H4 (cell line): ENCODE results near the gene EXD3. TPM values are rescaled to one million over a fixed set of nuclear protein-coding genes. Genes with fewer than 3 reads are reported as not detected.

Experiments
- DNase-seq: peaks from one replicate; pipeline ENCODE4 v3.0.0-alpha.2; 2015; ENCODE audit warnings: low spot score
- total RNA-seq: library from RNA; depleted of rRNA; stranded (reverse); fragments of >200 nt; shearing (Covaris generic); gene quantifications from 2 replicates; pipeline ENCODE4 v1.2.3, GENCODE V29; 2014

EXD3 gene
- total RNA-seq, 1 experiment from 2014 or later, result 2.8 TPM

DNA sequence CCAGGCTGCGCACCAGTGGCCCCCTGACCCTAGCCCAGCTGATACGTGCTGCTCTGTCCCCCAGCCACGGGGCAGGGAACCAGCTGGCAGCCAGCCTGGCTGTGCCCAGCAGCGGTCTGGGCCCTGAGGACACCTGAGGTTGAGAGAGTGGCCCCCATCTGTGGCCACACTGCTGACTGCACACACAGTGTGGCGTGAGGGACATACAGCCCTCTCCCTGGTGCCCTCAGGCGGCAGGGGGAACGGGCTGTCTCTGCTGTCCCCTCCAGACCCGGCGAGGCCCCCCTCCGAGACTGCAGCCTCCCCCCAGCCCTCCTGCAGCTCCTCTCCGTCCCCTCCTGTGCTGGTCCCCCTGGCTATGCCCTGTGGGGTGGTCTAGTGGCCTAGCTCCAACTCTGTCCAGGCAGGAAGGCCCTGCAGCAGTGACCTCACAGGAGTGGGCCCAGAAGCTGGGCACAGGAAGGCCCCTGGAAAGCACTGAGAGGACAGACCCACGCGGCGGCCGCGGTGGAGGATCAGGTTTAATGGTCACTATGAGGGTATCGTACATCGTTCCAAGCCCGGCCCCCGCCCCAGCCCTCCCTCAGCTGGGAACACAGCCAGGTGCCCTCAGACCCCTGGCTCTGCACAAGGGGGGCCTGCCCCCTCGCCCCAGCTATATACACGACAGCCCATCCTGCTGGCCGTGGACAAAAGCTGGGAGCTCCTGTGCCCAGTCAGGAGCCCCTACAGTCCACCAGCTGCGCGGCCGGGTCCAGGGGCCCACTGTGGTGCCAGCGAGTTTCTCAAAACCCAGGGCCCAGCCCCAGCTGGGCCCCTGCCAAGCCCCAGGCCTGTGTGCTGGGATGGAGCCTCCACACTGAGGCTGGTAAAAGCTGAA, 25.0 kb upstream of the EXD3 start:
- no peak for DNase-seq

DNA sequence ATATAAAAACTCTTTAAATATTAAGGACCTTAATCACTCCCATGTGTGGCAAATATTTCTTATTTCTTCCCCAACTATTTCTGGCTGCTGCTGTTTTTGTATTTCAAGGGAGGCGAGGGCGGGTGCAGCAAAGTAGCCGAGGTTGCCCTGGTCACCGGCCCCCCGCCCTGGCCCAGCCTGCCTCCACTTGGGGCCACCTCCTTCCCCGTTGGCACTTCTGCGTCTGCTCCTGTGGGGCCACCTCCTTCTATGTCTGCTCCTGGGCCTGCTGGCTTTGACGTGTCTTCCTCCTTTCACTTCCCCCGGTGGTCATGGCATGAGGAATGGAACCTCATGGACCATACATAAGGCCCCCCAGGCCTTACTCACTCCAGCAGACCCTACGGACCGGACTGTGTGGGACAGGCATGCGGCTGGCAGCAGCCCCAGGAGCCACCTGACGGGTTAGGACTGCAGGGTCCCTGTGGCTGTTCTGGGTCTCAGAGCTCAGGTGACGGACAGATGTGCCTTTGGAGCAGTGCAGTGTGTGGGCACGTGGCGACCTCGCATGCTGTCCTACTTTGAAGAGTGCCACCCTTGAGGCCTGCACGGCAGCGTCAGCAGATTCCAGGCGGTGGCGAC, 24.0 kb upstream of the EXD3 start:
- DNase-seq, result no peak

DNA sequence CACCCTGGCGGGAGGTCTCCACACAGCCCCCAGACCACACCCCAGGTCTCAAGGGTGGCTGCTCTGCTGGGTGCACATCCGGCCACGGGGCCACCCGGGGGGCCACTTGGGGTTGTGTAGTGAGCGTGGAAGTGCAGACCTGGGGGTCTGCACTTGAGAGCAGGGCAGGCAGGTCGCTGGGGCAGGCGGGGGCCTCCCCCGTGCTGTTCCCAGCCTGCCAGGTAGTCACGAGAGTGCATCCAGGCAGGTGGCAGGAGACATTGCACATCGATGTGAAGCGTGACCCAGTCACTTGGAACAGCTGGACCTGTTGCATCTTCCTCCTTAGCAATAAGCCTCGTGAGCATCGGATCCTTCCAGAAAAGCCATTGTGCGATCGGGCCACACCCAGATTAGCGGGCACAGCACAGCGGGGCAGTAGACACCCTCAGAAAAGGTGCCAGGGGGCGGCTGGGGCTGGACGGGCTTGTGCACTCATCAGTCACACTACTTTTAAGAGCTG, 23.0 kb upstream of the EXD3 start:
- no peak for DNase-seq

DNA sequence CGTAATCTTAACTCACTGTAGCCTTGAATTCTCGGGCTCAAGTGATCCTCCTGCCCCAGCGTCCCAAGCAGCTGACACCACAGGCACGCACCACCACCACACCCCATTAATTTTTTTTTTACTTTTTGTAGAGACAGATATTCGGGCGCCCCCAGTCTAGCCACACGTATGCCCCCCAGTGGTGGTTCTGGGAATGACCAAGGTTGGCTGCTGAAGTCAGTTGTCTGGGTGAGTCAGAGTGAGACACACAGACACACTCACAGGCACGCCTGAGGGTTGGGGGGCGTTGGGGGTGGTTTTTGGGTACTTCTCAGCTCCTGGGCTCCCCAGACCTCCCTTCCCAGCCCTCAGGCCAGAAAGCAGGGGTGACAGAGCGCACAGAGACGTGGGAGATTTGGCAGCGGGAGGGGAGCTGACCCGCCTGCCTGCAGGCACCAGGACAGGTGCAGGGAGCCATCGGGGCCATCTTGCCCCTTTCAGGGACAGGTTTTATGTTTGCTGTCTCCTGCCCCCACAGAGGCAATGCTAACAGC, 22.4 kb upstream of the EXD3 start:
- peak; percentile 52 for DNase-seq

DNA sequence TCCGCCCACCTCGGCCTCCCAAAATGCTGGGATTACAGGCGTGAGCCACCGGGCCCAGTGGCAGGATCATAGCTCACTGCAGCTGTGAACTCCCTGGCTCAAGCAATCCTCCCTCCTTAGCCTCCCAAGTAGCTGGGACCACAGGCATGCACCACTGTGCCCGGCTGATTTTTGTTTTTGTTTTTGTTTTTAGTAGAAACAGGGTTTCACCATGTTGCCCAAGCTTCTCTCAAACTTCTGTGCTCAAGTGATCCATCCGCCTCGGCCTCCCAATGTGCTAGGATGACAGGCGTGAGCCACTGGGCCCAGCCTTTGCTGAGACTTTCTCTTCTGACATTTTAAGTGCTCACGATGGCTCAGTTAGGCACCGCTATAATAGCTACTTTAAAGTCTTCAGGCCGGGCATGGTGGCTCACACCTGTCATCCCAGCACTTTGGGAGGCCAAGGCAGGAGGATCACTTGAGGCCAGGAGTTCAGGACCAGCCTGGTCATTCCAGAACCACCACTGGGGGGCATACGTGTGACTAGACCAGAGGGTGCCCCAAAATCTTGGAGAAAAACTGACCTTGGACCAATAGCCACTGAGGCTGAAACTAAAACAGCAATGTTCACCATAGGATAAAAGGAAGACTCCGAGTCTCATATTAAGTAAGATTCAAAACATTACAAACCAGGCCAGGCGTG, 21.3 kb upstream of the EXD3 start:
- DNase-seq, result no peak

DNA sequence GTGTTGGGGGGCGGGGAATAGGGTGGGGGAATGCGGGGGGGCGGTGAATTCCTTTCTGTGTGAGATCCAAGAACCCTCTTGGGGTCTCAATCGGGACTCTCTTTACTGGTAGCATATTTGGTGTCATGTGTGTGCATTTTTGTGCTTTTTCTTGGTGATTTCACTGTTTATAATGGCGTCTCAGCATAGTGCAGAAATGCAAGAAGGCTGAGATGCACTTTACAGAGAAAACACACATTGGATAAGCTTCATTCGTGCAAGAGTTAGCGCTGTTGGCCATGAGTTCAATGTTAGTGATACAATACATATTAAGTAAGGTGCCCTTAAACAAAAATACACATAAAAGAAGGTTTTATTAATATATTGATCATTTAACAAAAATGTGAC, 19.0 kb upstream of the EXD3 start:
- no peak for DNase-seq

DNA sequence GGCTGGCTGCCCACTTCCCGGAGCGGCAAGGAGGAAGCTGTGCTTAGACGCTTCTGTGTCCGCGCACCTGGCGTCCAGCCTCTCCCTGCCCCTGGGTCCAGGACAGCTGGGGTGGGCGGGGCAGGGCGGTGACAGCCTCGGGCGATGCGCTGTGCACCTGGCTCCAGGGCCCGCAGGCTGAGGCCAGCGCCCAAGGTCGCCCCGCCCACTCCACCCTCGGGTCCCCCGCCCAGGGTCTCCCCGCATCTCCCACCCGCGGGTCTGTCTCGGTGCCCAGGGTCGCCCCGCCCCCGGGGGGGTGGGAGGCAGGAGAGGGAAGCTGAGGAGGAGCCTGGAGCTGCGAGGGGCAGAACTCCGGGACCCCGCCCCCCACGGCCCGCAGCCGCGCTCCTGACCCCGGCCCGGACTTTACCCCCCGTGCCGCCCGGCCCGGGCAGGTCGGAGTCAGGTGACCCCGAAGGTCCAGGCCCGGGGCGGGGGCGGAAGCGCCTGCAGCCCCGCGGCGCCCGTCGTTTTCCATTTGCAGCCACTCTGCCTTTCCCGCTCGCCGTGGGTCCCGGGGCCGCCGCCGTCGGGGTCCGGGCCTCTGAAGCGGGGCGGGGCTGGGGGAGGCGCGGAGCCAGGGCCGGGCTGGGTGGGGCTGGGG, 18.4 kb upstream of the EXD3 start, which contains the start of gene ENTPD8:
ENTPD8 (minus strand) TSS at position 69 of the 646 bp plus-strand sequence. CDS start 3,072 bp downstream, outside the sequence.
- DNase-seq, result peak; percentile 34

DNA sequence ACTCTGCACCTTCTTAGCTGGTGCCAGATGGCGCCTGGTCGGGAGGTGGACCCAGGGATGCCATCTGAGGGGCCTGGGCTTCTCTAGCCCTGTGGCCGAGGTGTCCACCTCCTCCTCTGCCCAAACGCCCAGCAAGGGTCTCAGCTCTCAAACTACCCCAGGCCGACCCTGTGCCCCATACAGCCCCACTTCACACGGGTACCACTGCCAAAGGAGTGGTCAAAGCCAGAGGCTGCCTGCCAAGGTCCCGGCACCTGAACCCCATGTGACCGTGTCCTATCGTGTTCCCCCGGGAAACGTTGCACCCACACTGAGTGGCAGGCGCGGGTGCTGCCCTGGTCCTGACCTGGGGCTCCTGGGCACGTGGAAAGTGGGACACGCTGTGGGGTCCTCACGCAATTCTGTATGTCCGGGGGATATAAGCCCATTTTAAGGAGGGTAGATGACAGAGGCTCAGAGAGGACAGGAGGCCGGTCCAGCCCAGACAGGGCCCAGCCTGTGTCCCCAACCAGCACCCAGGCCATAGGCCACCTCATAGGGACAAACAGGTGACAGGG, 16.3 kb upstream of the EXD3 start:
- no peak for DNase-seq

DNA sequence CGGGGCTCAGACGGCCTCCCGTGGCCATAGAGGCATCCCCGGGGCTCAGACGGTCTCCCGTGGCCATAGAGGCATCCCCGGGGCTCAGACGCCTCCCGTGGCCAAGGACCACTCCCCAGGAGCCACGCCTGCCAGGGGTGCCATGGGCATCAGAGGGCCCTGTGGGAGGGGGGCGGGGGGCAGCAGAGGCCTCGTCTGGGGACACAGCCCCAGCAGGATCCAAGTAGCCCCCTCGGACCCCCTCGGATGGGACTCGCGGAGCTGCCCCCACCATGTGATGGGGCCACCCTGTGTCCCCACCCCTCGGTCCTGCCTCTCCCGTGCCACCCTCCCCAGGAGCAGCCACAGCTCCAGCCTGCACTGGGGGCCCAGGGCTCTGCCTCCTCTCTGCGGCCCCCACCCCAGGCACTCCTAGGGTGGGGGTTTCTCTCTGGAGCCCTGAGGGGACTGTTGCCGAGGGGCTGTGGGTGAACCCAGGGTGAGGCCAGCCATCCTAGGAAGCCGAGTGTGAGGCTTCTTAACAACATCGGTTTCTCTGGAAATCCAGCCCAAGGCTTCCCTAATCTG, 15.7 kb upstream of the EXD3 start:
- DNase-seq, result no peak

DNA sequence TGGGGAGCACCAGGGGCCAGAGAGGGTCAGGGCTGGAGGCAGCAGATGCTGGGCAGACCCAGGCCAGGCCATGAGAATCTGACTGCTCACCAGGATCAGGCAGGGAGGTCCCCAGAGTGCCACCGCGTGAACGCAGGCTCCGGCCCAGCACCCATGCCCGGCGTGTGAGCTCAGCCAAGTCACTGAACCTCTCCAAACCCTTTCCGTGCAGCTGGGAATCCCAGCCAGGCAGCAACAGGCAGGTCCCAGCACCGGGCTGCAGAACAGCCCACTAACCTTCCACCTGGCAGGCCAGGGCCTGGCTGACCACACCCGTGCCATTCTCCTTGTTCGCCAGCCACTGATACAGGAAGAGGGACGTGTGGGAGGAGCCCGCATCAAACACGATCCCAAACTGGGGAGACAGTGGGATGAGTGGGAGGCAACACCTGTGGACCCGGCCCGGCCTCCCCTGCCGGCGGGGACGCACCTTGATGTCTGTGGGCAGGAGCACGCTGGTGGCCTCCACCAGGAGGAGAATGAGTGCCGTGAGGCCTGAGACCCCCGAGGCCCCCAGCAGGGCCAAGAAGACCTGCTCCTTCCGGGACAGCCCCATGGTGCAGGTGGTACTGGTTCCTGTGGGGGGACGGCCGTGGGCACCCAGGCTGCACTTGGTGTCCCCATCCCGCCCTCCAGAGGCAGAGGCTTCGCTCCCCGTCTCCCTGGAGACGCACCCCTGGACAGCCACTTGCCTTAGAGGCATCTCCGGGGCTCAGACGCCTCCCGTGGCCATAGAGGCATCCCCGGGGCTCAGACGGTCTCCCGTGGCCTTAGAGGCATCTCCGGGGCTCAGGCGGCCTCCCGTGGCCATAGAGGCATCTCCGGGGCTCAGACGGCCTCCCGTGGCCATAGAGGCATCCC, 15.0 kb upstream of the EXD3 start:
- no peak for DNase-seq

DNA sequence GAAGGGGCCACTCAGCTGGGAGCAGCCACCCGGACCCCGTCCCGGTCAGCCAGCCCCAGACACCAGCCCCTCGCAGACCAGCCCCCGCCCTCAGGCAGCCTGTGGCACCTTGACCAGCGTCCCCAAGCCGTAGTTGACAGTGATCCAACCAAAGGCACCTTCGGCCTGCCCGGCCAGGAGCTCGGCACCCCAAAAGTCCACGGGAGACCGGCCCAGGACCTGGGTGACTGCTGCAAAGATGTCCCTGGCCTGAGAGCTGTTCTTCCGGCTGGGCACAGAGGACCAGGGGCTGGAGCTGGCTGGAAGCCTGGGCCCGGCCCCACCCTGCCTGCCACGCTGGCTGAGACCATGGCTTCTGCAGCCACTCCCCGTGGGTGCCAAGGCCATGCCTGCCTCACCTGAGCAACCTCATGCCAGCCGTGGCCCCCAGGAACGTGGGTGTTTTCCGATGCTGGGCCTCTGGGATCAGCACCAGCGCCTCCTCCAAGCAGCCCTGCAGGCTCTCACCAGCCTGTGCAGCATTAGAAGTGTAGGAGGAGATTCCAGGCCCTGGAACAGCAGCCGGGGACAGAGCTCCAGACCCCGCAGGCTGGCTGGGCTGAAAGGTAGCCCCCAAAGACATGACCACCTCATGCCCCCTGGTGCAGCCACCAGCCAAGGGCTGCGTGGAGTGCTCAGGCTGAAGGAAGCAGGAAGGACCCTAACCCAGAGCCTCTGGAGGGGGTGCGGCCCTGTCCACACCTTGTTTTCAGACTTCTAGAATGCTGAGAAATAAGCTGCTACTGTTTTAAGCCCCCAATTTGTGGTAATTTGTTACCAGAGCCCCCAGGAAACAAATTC, 14.0 kb upstream of the EXD3 start:
- DNase-seq, result no peak

DNA sequence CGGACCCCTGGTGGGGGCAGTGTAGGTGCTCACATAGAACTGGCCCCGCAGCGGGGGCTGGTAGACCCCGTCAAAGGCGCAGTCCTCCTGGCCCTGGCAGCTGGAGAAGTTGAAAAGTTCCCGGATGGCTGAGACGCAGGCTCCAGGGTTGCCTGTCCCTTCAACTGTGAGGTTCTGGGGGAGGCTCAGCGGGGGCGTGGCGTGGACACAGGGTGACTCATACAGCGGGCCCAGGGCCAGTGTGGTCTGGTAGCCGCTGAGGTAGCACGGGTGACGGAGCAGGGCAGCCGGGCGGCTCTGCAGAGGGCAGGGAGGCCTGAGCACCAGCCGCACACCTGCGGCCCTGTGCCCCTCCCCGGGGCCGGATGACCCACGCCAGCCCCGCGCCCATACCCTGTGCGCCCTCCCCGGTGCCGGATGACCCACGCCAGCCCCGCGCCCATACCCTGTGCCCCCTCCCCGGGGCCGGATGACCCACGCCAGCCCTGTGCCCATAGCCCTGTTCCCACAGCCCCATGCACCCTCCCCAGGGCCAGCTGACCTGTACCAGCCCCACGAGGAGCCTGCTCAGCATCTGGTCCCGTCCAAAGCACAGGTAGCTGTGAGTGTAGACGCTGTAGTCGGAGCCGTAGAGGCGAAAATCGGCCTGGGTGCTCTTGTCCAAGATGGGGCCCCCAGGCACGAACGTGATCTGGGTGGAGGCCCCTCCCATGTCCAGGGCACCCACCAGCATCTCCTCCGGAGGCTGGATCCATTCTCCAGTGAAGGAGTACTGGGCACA, 13.2 kb upstream of the EXD3 start:
- DNase-seq, result peak; percentile 90

DNA sequence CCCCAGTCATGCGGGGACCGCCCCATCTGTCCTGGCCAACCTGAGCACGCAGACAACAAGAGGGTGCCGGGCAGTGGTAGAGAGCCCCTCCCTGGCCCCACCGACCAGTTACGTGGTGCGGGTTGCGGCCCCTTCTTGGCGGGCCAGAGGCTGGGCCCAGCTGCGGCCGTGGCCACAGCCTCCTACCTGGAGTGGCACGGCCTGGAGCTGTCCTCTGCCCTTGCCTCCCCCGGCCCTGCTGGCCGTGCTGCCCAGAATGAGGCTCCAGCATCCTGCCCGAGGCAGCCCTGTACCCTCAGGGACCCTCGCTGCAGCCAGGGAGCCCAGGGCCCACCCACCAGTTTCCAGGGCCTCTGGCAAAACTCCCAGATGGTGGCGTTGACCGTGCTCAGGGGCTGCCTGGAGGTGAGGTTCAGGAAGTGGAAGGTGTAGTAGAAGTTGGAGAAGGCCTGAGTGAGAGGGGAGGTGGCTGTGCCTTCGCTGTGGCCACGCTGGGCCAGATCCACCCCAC, 12.5 kb upstream of the EXD3 start:
- no peak for DNase-seq

DNA sequence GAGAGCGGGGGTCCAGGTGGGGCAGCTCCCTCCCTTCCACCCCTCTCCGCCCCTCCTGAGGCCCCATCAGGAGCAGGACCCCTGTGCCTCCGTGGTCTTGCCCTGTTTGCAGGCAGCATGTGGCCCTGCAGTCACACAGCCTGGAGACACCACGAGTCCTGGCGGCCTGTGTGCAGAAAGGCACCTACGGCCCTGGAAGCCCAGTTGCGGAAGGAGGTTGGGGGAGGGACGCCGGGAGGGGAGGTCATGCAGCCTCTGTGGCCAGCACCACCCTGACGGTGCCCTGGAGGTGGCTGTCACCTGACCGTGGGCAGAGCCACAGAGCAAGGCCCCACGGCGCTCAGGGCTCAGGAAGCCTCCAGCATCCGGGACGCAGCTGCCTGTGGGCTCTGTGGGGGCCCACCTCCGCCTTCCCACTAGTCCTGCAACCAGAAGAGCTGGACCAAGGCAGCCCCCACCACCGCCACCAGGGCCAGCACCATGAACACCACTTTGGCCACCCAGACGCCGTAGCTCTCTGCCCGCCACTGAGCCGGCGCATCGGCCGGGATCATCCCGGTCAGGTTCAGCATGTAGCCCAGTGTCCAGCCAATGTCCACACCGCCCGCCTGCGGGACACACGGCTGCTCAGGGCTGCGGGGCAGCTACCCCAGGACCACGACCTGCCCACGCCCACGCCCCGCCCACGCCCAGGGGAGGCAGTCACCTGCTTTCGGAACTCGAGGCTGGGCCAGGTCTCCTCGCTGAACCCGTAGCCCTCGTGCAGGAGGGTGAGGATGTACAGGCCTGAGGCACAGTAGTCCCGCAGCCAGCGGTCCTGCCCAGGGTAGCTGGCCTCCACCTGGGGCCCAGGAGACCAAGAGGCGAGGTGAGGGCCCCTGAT, 11.8 kb upstream of the EXD3 start:
- DNase-seq, result no peak

DNA sequence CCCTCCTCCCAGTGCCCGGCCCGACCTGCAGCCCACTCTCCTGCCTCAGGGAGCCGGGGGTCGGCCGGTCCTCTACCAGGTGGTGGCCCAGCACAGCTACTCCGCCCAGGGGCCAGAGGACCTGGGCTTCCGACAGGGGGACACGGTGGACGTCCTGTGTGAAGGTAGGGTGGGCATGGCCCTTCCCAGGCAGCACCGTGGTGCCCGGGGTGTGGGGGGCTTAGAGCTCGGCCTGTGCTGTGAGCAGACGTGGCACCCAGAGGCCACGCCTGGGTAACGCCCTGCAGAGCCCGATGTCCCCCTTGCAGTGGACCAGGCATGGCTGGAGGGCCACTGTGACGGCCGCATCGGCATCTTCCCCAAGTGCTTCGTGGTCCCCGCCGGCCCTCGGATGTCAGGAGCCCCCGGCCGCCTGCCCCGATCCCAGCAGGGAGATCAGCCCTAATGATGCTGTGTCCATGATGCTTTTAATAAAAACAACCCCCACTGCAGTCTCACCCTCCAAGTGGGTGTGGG, 11.0 kb upstream of the EXD3 start:
- DNase-seq, result no peak

DNA sequence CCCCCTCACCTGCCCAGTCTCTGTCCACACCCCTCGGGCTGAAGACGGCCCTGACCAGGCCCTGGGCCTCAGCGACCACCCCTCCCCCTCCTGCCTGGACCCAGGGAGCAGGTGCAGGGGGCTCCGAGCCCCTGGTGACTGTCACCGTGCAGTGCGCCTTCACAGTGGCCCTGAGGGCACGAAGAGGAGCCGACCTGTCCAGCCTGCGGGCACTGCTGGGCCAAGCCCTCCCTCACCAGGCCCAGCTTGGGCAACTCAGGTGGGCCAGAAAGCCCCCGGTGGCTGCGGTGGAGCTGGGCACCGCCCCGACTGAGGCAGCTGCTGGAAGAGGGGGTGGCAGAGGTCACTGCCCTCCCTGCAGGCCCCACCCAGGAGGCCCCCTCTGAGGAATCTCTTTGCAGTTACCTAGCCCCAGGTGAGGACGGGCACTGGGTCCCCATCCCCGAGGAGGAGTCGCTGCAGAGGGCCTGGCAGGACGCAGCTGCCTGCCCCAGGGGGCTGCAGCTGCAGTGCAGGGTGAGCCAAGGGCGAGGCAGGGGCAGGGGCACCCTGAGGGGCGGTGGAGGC, 10.5 kb upstream of the EXD3 start:
- DNase-seq, result no peak
